HG03196 (cell line): Measurements from ENCODE around the gene TMEFF2.
"Not testable (repeated sequence)": the region's sequence is repeated elsewhere in the genome, so short reads cannot be mapped to it uniquely, and the experiment has no call there.

ENCODE experiments used
- ATAC-seq: cut with Tn5 transposase; IDR thresholded peaks from one replicate; pipeline ENCODE4 v1.9.1; 2021; ENCODE audit not compliant: unreplicated experiment

Gene TMEFF2

GRCh38 chr2:192137451-192137850, 57.3 kb downstream of the TMEFF2 start:
- no peak for ATAC-seq

- not testable (repeated sequence) for ATAC-seq
Observed at GRCh38 chr2:192132604-192133003, 62.1 kb downstream of the TMEFF2 start.

- not testable (repeated sequence) for ATAC-seq
Observed at GRCh38 chr2:192130312-192130711, 64.4 kb downstream of the TMEFF2 start.

GRCh38 chr2:192128655-192129054, 66.1 kb downstream of the TMEFF2 start:
- no peak for ATAC-seq

GRCh38 chr2:192127434-192127833, 67.3 kb downstream of the TMEFF2 start:
- ATAC-seq = no peak

- no peak for ATAC-seq
Observed at GRCh38 chr2:192126912-192127311, 67.8 kb downstream of the TMEFF2 start.

- no peak for ATAC-seq
Observed at GRCh38 chr2:192126426-192126825, 68.3 kb downstream of the TMEFF2 start.

- no peak for ATAC-seq
Observed at GRCh38 chr2:192124571-192124970, 70.2 kb downstream of the TMEFF2 start.

GRCh38 chr2:192123847-192124246, 70.9 kb downstream of the TMEFF2 start:
- ATAC-seq = no peak

GRCh38 chr2:192122946-192123345, 71.8 kb downstream of the TMEFF2 start:
- ATAC-seq = no peak

GRCh38 chr2:192122141-192122540, 72.6 kb downstream of the TMEFF2 start:
- ATAC-seq = no peak

GRCh38 chr2:192119536-192119935, 75.2 kb downstream of the TMEFF2 start:
- no peak for ATAC-seq

- no peak for ATAC-seq
Observed at GRCh38 chr2:192117705-192118104, 77.0 kb downstream of the TMEFF2 start.

- ATAC-seq = not testable (repeated sequence)
Observed at GRCh38 chr2:192111536-192111935, 83.2 kb downstream of the TMEFF2 start.

GRCh38 chr2:192099742-192100141, 95.0 kb downstream of the TMEFF2 start:
- ATAC-seq = no peak

- ATAC-seq = no peak
Observed at GRCh38 chr2:192098814-192099491, 95.8 kb downstream of the TMEFF2 start.

- ATAC-seq = no peak
Observed at GRCh38 chr2:192091476-192091875, 103.3 kb downstream of the TMEFF2 start.

GRCh38 chr2:192090911-192091310, 103.8 kb downstream of the TMEFF2 start:
- ATAC-seq = no peak

GRCh38 chr2:192087398-192087958, 107.3 kb downstream of the TMEFF2 start:
- no peak for ATAC-seq

- no peak for ATAC-seq
Observed at GRCh38 chr2:192082121-192082520, 112.6 kb downstream of the TMEFF2 start.

GRCh38 chr2:192080096-192080495, 114.6 kb downstream of the TMEFF2 start:
- not testable (repeated sequence) for ATAC-seq

GRCh38 chr2:192073878-192074277, 120.9 kb downstream of the TMEFF2 start:
- ATAC-seq = no peak

GRCh38 chr2:192072778-192073177, 122.0 kb downstream of the TMEFF2 start:
- no peak for ATAC-seq
